ENCODE results near the gene BACH2. TPM values are rescaled to one million over a fixed set of nuclear protein-coding genes. Genes with fewer than 3 reads are reported as not detected.

BACH2 gene
- polyA plus RNA-seq, 1 donor from 2014 or later: 45.5 TPM

DNA sequence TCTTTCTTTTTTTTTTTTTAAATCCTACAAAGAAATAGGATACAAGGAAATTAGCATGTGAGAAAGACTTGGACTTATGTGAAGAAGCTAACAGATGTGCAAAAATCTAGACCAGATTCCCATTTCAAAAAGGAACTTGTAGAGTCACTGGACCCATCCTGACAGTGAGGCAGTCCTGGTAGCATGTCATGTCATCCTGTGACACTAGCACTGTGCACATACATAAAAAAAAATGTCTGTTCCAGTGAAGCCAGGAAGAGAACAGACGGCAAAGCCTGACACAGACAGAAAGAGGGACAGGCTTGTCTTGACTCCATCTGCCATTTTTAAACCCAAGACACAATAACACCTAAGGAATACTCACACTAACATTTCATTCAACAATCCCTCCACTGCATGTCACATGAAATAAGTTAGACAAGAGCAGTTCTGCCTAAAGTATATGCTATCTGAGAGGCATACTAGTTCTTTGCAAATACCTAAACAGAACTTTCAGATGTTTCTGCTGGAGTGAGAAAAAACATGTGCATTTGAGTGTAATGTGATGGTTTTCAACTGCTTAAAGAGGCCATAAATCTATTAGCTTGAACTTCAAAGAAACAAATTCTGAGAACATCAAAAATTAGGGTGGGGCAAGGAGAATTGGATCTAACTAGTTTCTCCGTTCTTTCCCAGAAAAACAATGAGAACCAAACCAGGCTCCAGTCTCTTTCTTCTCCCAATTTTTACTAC, 159.6 kb downstream of the BACH2 start:
- H3K9me3 ChIP-seq (ENCODE audit: low read length): no peaks in the 10 kb centered on the region
- H3K36me3 ChIP-seq (ENCODE audit: insufficient read depth, low read length): no peaks in the 10 kb centered on the region
- H3F3A ChIP-seq (ENCODE audit: insufficient read depth, low read length, poor library complexity, severe bottlenecking): no peaks in the 10 kb centered on the region
- H3K79me2 ChIP-seq (replicated peaks; ENCODE audit: insufficient read depth, low read length): peaks cover 56% of the 10 kb centered on the region
- no peak overlapping the region for H2AFZ ChIP-seq (ENCODE audit: low read depth, low read length)
- H4K20me1 ChIP-seq (ENCODE audit: insufficient read depth): no peaks in the 10 kb centered on the region
- H3K4me2 ChIP-seq (ENCODE audit: low read length): no peak overlapping the region
- no peak for TF ChIP-seq TAF1 (IDR thresholded peaks at IDR 0.05; ENCODE audit: low read depth)
- TF ChIP-seq REST (IDR thresholded peaks at IDR 0.05; ENCODE audit: borderline replicate concordance): no peak
- no peak for TF ChIP-seq EZH2 (IDR thresholded peaks at IDR 0.05; ENCODE audit: borderline replicate concordance, insufficient read depth, low read length, poor library complexity, severe bottlenecking)
- no peak for TF ChIP-seq RAD21 (conservative IDR thresholded peaks at IDR 0.05)
- TF ChIP-seq MXI1 (conservative IDR thresholded peaks at IDR 0.05; ENCODE audit: poor library complexity, severe bottlenecking): no peak
- TF ChIP-seq POLR2AphosphoS5 (IDR thresholded peaks at IDR 0.05): no peak
- TF ChIP-seq EP300 (conservative IDR thresholded peaks at IDR 0.05; ENCODE audit: poor library complexity, severe bottlenecking): no peak
- TF ChIP-seq SMC3 (conservative IDR thresholded peaks at IDR 0.05; ENCODE audit: poor library complexity): no peak
- TF ChIP-seq CTCF (IDR thresholded peaks at IDR 0.05; ENCODE audit: poor library complexity, severe bottlenecking): no peak
- no peak overlapping the region for H3K27ac ChIP-seq (ENCODE audit: low read length)
- H3K9ac ChIP-seq (ENCODE audit: low read length): no peak overlapping the region
- no peaks in the 10 kb centered on the region for H3K9me2 ChIP-seq (ENCODE audit: insufficient read depth, low read length)
- no peak overlapping the region for H3K4me3 ChIP-seq (ENCODE audit: low read length)
- no peaks in the 10 kb centered on the region for H3K27me3 ChIP-seq (ENCODE audit: insufficient read depth, low read depth, low read length)

GRCh38 chr6:90136176-90136575, 160.5 kb downstream of the BACH2 start:
- Histone ChIP-seq H3F3A (ENCODE audit: insufficient read depth, low read length, poor library complexity, severe bottlenecking) (no peaks in the 10 kb centered on the region), H3K9ac (ENCODE audit: low read length) (no peak overlapping the region), H2AFZ (ENCODE audit: low read depth, low read length) (no peak overlapping the region), H3K36me3 (ENCODE audit: insufficient read depth, low read length) (no peaks in the 10 kb centered on the region), H3K27ac (ENCODE audit: low read length) (no peak overlapping the region), H3K79me2 (replicated peaks; ENCODE audit: insufficient read depth, low read length) (peaks cover 57% of the 10 kb centered on the region), H3K4me2 (ENCODE audit: low read length) (no peak overlapping the region), H3K27me3 (ENCODE audit: insufficient read depth, low read depth, low read length) (no peaks in the 10 kb centered on the region), H3K9me3 (ENCODE audit: low read length) (no peaks in the 10 kb centered on the region), H4K20me1 (ENCODE audit: insufficient read depth) (no peaks in the 10 kb centered on the region), H3K4me3 (ENCODE audit: low read length) (no peak overlapping the region), H3K9me2 (ENCODE audit: insufficient read depth, low read length) (no peaks in the 10 kb centered on the region)
- TF ChIP-seq EP300 (conservative IDR thresholded peaks at IDR 0.05; ENCODE audit: poor library complexity, severe bottlenecking): no peak
- TF ChIP-seq SMC3 (conservative IDR thresholded peaks at IDR 0.05; ENCODE audit: poor library complexity): no peak
